HCT116 (cell line): ENCODE measurements around the gene CAPN3. TPM values are rescaled to one million over a fixed set of nuclear protein-coding genes. Genes with fewer than 3 reads are reported as not detected.

Experiments used
- ATAC-seq: fragments of 200-7000 bp; cut with Tn5 transposase; 2 replicates; pipeline ENCODE4 v1.9.1; 2020; ENCODE audit warnings: mild to moderate bottlenecking, moderate library complexity
- BruUV-seq: library from RNA; stranded (reverse); fragments of 400-500 nt; replicated peaks from 2 replicates; lab custom pipeline; 2021; lab: Mats Ljungman, UMichigan
- CTCF ChIA-PET: fragments of 300-600 bp; sonication (Branson Sonifier 250); formaldehyde crosslinking; loops from one replicate; lab custom pipeline; 2021; ENCODE audit warnings: antibody characterized with exemption; lab: Charles Lee
- POLR2A ChIA-PET: fragments of 300-600, 350-600 bp; sonication (Branson Sonifier 250); formaldehyde crosslinking; loops from one replicate; lab custom pipeline; 2021; ENCODE audit warnings: antibody characterized with exemption; lab: Charles Lee
- RAD21 ChIA-PET, 2 experiments: fragments of 300-600 bp; sonication (Branson Sonifier 250); formaldehyde crosslinking; loops; one replicate each; lab custom pipeline; 2023; ENCODE audit warnings: low total read pairs in 2 of 2; ENCODE audit not compliant: uncharacterized antibody in 2 of 2, unreplicated experiment in 2 of 2, low non-redundant PET in 1 of 2; lab: Charles Lee
- DNase-seq: peaks from one replicate; pipeline ENCODE4 v3.0.0-alpha.2; 2010; ENCODE audit warnings: low read depth, low spot score
- H2AFZ ChIP-seq: fragments of 200-600 bp; shearing (Covaris generic), sonication (generic); 2 replicates; pipeline ENCODE4 v1.6.1; 2017; ENCODE audit warnings: low read depth, mixed run types, mixed read lengths, antibody characterized with exemption, low read length; ENCODE audit not compliant: poor library complexity, severe bottlenecking
- H3K27ac ChIP-seq: 2 replicates; pipeline ENCODE4 v1.5.1; 2012; ENCODE audit warnings: low read depth, low read length
- H3K27me3 ChIP-seq: fragments of 200-600 bp; sonication (generic); 2 replicates; pipeline ENCODE4 v1.6.1; 2016; ENCODE audit warnings: mixed run types, low read length, mixed read lengths; ENCODE audit not compliant: insufficient read depth
- H3K36me3 ChIP-seq, 2 experiments: fragments of 200-500 bp in 1 of 2; fragments of 200-600 bp in 1 of 2; sonication (Bioruptor generic) in 1 of 2; sonication (generic) in 1 of 2; 2 replicates each; pipeline versions ENCODE4 v1.5.1 to v1.6.1; 2014 to 2016; ENCODE audit warnings: low read length in 2 of 2, inconsistent platforms in 1 of 2, mixed read lengths in 1 of 2, mixed run types in 1 of 2; ENCODE audit not compliant: insufficient read depth in 2 of 2, control insufficient read depth in 1 of 2
- H3K4me1 ChIP-seq, 2 experiments: fragments of 200-600 bp in 1 of 2; sonication (generic) in 1 of 2; 2 replicates each; pipeline versions ENCODE4 v1.5.1 to v1.6.1; 2012 to 2017; ENCODE audit warnings: low read length in 2 of 2, inconsistent platforms in 1 of 2, mild to moderate bottlenecking in 1 of 2, mixed read lengths in 1 of 2, mixed run types in 1 of 2, moderate library complexity in 1 of 2; ENCODE audit not compliant: insufficient read depth in 2 of 2, control insufficient read depth in 1 of 2
- H3K4me2 ChIP-seq: fragments of 200-600 bp; sonication (generic); 2 replicates; pipeline ENCODE4 v1.6.1; 2017; ENCODE audit warnings: mixed run types, low read length, mixed read lengths
- H3K4me3 ChIP-seq, 2 experiments: fragments of 200-600 bp in 1 of 2; sonication (generic) in 1 of 2; replicated peaks in 1 of 2; 2 replicates each; pipeline ENCODE4 v1.5.1; 2011 to 2016; ENCODE audit warnings: low read length in 2 of 2, control low read depth in 1 of 2, low read depth in 1 of 2, mild to moderate bottlenecking in 1 of 2, mixed read lengths in 1 of 2, mixed run types in 1 of 2
- H3K79me2 ChIP-seq: fragments of 200-600 bp; sonication (generic); 2 replicates; pipeline ENCODE4 v1.6.1; 2017; ENCODE audit warnings: mild to moderate bottlenecking, mixed run types, low read length, moderate library complexity, mixed read lengths; ENCODE audit not compliant: insufficient read depth
- H3K9ac ChIP-seq: fragments of 200-600 bp; sonication (generic); 2 replicates; pipeline ENCODE4 v1.6.1; 2016; ENCODE audit warnings: low read length, mixed read lengths
- H3K9me2 ChIP-seq: fragments of 200-600 bp; sonication (generic), shearing (Covaris generic); 2 replicates; pipeline ENCODE4 v1.6.1; 2017; ENCODE audit warnings: mixed run types, mild to moderate bottlenecking, moderate library complexity; ENCODE audit not compliant: insufficient read depth
- H3K9me3 ChIP-seq, 2 experiments: fragments of 200-500 bp in 1 of 2; fragments of 200-600 bp in 1 of 2; sonication (Bioruptor generic) in 1 of 2; sonication (generic) in 1 of 2; 2 replicates each; pipeline ENCODE4 v1.6.1; 2014 to 2017; ENCODE audit warnings: low read length in 2 of 2, mixed read lengths in 2 of 2, inconsistent platforms in 1 of 2, low read depth in 1 of 2, mild to moderate bottlenecking in 1 of 2, mixed run types in 1 of 2, moderate library complexity in 1 of 2; ENCODE audit not compliant: control insufficient read depth in 1 of 2, insufficient read depth in 1 of 2
- H4K20me1 ChIP-seq: fragments of 200-600 bp; sonication (generic), shearing (Covaris generic); 2 replicates; pipeline ENCODE4 v1.6.1; 2017; ENCODE audit warnings: mixed run types, mild to moderate bottlenecking, moderate library complexity; ENCODE audit not compliant: insufficient read depth
- ATF3 ChIP-seq: IDR thresholded peaks from 2 replicates; pipeline ENCODE4 v1.6.1; 2012
- EGR1 ChIP-seq: IDR thresholded peaks from 2 replicates; pipeline ENCODE4 v1.6.1; 2012; ENCODE audit warnings: low read depth
- MAX ChIP-seq: IDR thresholded peaks from 2 replicates; pipeline ENCODE4 v1.6.1; 2012
- REST ChIP-seq: IDR thresholded peaks from 2 replicates; pipeline ENCODE4 v1.6.1; 2012; ENCODE audit warnings: low read depth
- ZNF274 ChIP-seq: fragments of 200-500 bp; sonication (Bioruptor generic); IDR thresholded peaks from 2 replicates; pipeline ENCODE4 v1.6.1; 2014; ENCODE audit warnings: mild to moderate bottlenecking, low read depth, low read length, inconsistent platforms
- intact Hi-C: fragments of 100-400 bp; cut with micrococcal nuclease; formaldehyde crosslinking; loops from 2 replicates; pipeline ENCODE4 v1.10.0; 2022
- total RNA-seq: library from RNA; stranded (reverse); gene quantifications from one replicate; pipeline ENCODE4 v1.2.1, GENCODE V29; 2021; ENCODE audit not compliant: unreplicated experiment

The CAPN3 gene
- total RNA-seq, 1 experiment from 2014 or later, result 1.8 TPM

- TF ChIP-seq REST, result no peak
- TF ChIP-seq, all 23 proteins: peak for 0
Measured at GRCh38 chr15:42453826-42454225, 94.5 kb downstream of the CAPN3 start (continued).

- no peaks in the 10 kb centered on the region for H3K9me2 ChIP-seq
- no peak overlapping the region for H3K27ac ChIP-seq
- BruUV-seq, result no TSS peak
- peaks cover under 1 to 2% of the 10 kb centered on the region in 2 experiments; a peak in 2 of 4 replicates for H3K36me3 ChIP-seq
- CTCF ChIA-PET, result no interaction called here
- H3K4me1 ChIP-seq, result no peaks in the 10 kb centered on the region
- no peak for DNase-seq
- no peak overlapping the region for H3K9ac ChIP-seq
- no peaks in the 10 kb centered on the region for H3K9me3 ChIP-seq
- no peak overlapping the region for H3K4me2 ChIP-seq
- no peaks in the 10 kb centered on the region for H3K27me3 ChIP-seq
- no peaks in the 10 kb centered on the region for H4K20me1 ChIP-seq
- TF ChIP-seq ZNF274 (no peak), ATF3 (no peak), MAX (no peak), EGR1 (no peak)
- TF ChIP-seq, all 23 proteins: peak for 0
- Histone ChIP-seq H3K4me3 (no peak overlapping the region), H3K79me2 (no peaks in the 10 kb centered on the region), H2AFZ (no peak overlapping the region)
- intact Hi-C loops, result no loop called here
- ATAC-seq, result no peak
- ChIA-PET POLR2A (no interaction called here), RAD21 (no interaction called here)
Measured at GRCh38 chr15:42456531-42456930, 97.2 kb downstream of the CAPN3 start.
